Activated B cell treated with CpG ODN at 0.5 μM for 24 hours (primary cell): Measurements from ENCODE around the gene CX3CR1. TPM values are rescaled to one million over a fixed set of nuclear protein-coding genes. Genes with fewer than 3 reads are reported as not detected.

Experiments
- ATAC-seq: fragments of 200-7000 bp; cut with Tn5 transposase; one replicate; pipeline ENCODE4 v1.10.0; 2021; ENCODE audit warnings: low read depth, mild to moderate bottlenecking, moderate library complexity
- CTCF ChIA-PET: fragments of 350-600 bp; sonication (Branson Sonifier 250); formaldehyde crosslinking; loops from one replicate; lab custom pipeline; 2021; ENCODE audit warnings: antibody characterized with exemption; lab: Charles Lee
- POLR2A ChIA-PET: fragments of 350-600 bp; sonication (Branson Sonifier 250); formaldehyde crosslinking; loops from one replicate; lab custom pipeline; 2021; ENCODE audit warnings: antibody characterized with exemption; lab: Charles Lee
- DNase-seq: peaks from one replicate; pipeline ENCODE4 v3.0.0; 2022
- H3K27ac Mint-ChIP-seq: one replicate; pipeline ENCODE4 v1.8.0; 2020; ENCODE audit warnings: mixed read lengths
- H3K27me3 Mint-ChIP-seq: one replicate; pipeline ENCODE4 v1.8.0; 2021; ENCODE audit warnings: mixed read lengths
- H3K36me3 Mint-ChIP-seq: one replicate; pipeline ENCODE4 v1.8.0; 2021; ENCODE audit warnings: low read depth, mixed read lengths
- H3K4me1 Mint-ChIP-seq: one replicate; pipeline ENCODE4 v1.8.0; 2021; ENCODE audit warnings: mixed read lengths
- H3K4me3 Mint-ChIP-seq: one replicate; pipeline ENCODE4 v1.8.0; 2020; ENCODE audit warnings: mild to moderate bottlenecking, mixed read lengths
- H3K9me3 Mint-ChIP-seq: one replicate; pipeline ENCODE4 v1.8.0; 2020; ENCODE audit warnings: mixed read lengths
- CTCF ChIP-seq: fragments of 200-600 bp; IDR thresholded peaks from one replicate; pipeline ENCODE4 v1.8.0; 2022; ENCODE audit warnings: antibody characterized with exemption, mild to moderate bottlenecking
- intact Hi-C: fragments of 100-400 bp; cut with micrococcal nuclease; formaldehyde crosslinking; loops from one replicate; pipeline ENCODE4 v1.15.1; 2024
- total RNA-seq: library from RNA; stranded (reverse); gene quantifications from 2 replicates; pipeline ENCODE4 v1.2.3, GENCODE V29; 2022

The CX3CR1 gene
- total RNA-seq, 1 donor from 2014 or later, result 0.38 TPM

DNA sequence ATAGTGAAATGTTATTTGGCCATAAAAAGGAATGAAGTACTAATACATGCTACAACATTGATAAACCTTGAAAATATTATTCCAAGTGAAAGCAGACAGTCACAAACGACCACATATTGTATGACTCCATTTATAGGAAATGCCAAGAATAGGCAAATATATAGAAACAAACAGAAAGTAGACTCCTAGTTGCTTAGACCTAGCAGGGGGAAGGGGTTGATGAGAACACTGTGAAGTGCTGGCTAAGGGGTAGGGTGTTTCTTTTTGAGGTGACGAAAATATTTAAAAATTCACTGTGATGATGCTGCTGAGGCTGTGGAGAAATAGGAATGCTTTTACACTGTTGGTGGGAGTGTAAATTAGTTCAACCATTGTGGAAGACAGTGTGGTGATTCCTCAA is 56.9 kb downstream of the CX3CR1 start:
- no peak for TF ChIP-seq CTCF
- Mint-ChIP-seq H3K4me1 (peaks cover 23% of the 10 kb centered on the region), H3K36me3 (no peaks in the 10 kb centered on the region), H3K27me3 (peaks cover 3% of the 10 kb centered on the region), H3K9me3 (no peaks in the 10 kb centered on the region), H3K4me3 (no peak overlapping the region), H3K27ac (no peak overlapping the region)
- DNase-seq (no peak), ATAC-seq (no peak)
- intact Hi-C loops, result no loop called here
- ChIA-PET POLR2A (no interaction called here), CTCF (no interaction called here)

GRCh38 chr3:39222462-39222861 is 57.4 kb downstream of the CX3CR1 start:
- Mint-ChIP-seq H3K4me3 (no peak overlapping the region), H3K4me1 (peaks cover 23% of the 10 kb centered on the region), H3K27ac (no peak overlapping the region), H3K36me3 (no peaks in the 10 kb centered on the region), H3K27me3 (peaks cover 3% of the 10 kb centered on the region), H3K9me3 (no peaks in the 10 kb centered on the region)
- ChIA-PET POLR2A (no interaction called here), CTCF (no interaction called here)
- intact Hi-C loops, result no loop called here
- DNase-seq (no peak), ATAC-seq (no peak)
- no peak for TF ChIP-seq CTCF

DNA sequence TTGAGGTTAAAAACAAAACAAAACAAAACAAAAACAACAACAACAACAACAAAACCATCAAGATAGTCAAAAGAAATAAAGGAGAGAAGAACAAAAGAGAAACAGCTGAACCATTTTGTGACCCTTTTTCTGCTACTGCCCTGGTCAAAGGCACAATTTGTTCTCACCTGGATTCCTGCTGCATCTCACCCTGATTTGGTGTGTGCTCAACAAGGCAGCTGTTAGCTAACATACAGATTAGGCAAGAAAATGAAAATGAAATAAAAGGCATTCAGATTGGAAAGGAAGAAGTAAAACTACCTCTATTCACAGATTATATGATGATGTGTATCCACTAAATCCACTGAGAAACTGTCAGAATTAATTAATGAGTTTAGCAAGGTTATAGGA is 58.7 kb downstream of the CX3CR1 start:
- H3K4me1 Mint-ChIP-seq, result peaks cover 31% of the 10 kb centered on the region
- no peak overlapping the region for H3K27ac Mint-ChIP-seq
- no peaks in the 10 kb centered on the region for H3K9me3 Mint-ChIP-seq
- no peak for ATAC-seq
- ChIA-PET CTCF (no interaction called here), POLR2A (no interaction called here)
- TF ChIP-seq CTCF, result no peak
- no peak overlapping the region for H3K4me3 Mint-ChIP-seq
- intact Hi-C loops, result no loop called here
- no peak for DNase-seq
- no peaks in the 10 kb centered on the region for H3K36me3 Mint-ChIP-seq
- peaks cover 3% of the 10 kb centered on the region for H3K27me3 Mint-ChIP-seq

DNA sequence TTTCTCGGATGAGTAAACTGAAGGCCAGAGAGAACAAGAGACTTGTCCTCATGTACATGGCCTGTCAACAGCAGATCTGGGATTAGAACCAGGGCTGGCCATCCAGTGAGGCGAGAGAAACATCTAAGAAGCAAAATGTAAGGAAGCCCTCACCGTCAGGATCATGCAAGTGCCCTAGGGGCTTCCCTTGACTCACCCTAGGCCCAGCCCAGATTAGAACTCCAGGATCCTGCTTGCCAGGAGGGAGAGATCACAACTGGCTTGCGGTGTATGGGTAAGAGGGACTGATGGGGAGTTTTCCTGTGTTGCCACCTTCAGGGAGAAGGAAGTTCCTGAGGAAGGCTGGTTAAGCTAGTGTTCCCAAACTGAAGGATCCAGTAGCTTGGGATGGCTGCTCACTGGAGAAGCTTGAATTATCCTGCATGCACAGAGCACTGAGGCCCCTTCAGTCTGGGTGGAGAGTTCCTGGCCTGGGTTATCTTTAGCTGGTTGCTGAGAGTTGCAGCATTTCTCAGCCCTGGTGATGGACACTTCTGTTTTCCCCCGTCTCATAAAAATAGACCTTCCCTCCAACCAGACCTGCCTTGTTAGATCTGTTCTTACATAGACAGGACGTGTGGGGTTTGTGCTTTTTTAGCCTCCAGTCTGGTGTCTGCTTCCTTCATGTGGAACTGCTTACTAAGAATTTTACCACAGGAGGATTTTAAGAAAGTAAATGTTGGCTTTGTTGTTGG is 59.3 kb downstream of the CX3CR1 start:
- ATAC-seq (no peak), DNase-seq (no peak)
- H3K36me3 Mint-ChIP-seq, result no peaks in the 10 kb centered on the region
- H3K9me3 Mint-ChIP-seq, result no peaks in the 10 kb centered on the region
- no peak for TF ChIP-seq CTCF
- H3K27me3 Mint-ChIP-seq, result peaks cover 3% of the 10 kb centered on the region
- no peak overlapping the region for H3K4me3 Mint-ChIP-seq
- intact Hi-C loops, result no loop called here
- peaks cover 31% of the 10 kb centered on the region for H3K4me1 Mint-ChIP-seq
- ChIA-PET CTCF (no interaction called here), POLR2A (no interaction called here)
- H3K27ac Mint-ChIP-seq, result no peak overlapping the region

- Mint-ChIP-seq H3K9me3 (no peaks in the 10 kb centered on the region), H3K36me3 (no peaks in the 10 kb centered on the region), H3K27ac (no peak overlapping the region), H3K4me1 (peaks cover 31% of the 10 kb centered on the region), H3K27me3 (peaks cover 3% of the 10 kb centered on the region), H3K4me3 (no peak overlapping the region)
- DNase-seq, result no peak
- intact Hi-C loops, result no loop called here
- no peak for TF ChIP-seq CTCF
- ATAC-seq, result no peak
- ChIA-PET POLR2A (no interaction called here), CTCF (interaction anchor here (1.3 to 13.4 kb wide), 2 partner anchors 70 to 93 kb away, joined by 3 to 209 read pairs; no protein-coding TSS in a partner anchor)
Measured at GRCh38 chr3:39219702-39220101, 60.1 kb downstream of the CX3CR1 start.
